ENCODE results near the gene MAOB.

DNA sequence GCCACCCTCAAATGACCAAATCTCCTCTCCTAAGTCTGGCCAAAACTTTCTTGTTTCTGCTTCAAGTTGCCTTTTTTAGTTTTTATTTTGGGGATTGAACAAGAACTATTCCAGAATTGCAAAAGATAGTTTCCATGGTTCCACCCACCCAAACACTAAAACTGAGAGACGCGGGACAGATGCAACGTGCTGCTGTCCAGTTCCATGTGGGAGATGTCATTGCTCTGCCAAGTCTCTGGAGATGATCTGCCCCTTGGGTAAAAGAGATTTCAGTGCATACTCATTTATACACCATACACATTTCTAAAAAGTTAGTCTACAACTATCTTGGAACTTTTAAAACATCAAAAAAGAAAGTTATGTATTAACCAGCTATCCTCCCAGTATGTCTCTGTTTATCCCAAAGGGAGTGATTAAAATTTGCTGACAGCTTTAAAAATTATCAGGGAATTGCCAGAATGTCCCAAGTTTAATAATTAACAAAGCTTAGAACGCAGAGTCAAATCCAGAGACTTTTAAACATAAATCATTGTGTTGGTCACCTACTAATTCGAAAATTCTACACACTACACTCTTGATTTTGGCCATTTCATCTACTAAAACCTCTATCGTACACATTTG, 3.2 kb downstream of the MAOB start:
- TF ChIP-seq, protein P1, sequence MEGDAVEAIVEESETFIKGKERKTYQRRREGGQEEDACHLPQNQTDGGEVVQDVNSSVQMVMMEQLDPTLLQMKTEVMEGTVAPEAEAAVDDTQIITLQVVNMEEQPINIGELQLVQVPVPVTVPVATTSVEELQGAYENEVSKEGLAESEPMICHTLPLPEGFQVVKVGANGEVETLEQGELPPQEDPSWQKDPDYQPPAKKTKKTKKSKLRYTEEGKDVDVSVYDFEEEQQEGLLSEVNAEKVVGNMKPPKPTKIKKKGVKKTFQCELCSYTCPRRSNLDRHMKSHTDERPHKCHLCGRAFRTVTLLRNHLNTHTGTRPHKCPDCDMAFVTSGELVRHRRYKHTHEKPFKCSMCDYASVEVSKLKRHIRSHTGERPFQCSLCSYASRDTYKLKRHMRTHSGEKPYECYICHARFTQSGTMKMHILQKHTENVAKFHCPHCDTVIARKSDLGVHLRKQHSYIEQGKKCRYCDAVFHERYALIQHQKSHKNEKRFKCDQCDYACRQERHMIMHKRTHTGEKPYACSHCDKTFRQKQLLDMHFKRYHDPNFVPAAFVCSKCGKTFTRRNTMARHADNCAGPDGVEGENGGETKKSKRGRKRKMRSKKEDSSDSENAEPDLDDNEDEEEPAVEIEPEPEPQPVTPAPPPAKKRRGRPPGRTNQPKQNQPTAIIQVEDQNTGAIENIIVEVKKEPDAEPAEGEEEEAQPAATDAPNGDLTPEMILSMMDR (tag by site-specific recombination; IDR thresholded peaks at IDR 0.05): no peak
- no peak for TF ChIP-seq ZNF629 (tag by site-specific recombination; IDR thresholded peaks at IDR 0.05)
- TF ChIP-seq, protein P2, sequence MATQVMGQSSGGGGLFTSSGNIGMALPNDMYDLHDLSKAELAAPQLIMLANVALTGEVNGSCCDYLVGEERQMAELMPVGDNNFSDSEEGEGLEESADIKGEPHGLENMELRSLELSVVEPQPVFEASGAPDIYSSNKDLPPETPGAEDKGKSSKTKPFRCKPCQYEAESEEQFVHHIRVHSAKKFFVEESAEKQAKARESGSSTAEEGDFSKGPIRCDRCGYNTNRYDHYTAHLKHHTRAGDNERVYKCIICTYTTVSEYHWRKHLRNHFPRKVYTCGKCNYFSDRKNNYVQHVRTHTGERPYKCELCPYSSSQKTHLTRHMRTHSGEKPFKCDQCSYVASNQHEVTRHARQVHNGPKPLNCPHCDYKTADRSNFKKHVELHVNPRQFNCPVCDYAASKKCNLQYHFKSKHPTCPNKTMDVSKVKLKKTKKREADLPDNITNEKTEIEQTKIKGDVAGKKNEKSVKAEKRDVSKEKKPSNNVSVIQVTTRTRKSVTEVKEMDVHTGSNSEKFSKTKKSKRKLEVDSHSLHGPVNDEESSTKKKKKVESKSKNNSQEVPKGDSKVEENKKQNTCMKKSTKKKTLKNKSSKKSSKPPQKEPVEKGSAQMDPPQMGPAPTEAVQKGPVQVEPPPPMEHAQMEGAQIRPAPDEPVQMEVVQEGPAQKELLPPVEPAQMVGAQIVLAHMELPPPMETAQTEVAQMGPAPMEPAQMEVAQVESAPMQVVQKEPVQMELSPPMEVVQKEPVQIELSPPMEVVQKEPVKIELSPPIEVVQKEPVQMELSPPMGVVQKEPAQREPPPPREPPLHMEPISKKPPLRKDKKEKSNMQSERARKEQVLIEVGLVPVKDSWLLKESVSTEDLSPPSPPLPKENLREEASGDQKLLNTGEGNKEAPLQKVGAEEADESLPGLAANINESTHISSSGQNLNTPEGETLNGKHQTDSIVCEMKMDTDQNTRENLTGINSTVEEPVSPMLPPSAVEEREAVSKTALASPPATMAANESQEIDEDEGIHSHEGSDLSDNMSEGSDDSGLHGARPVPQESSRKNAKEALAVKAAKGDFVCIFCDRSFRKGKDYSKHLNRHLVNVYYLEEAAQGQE (tag by site-specific recombination; IDR thresholded peaks at IDR 0.05): no peak
